Measurements from ENCODE around the gene ABCC10. TPM values are rescaled to one million over a fixed set of nuclear protein-coding genes. Genes with fewer than 3 reads are reported as not detected.

Gene ABCC10
- total RNA-seq, 1 experiment from 2014 or later = 25.9 TPM

- ChIA-PET POLR2A (interaction anchor here (1.4 to 9.6 kb wide), 5 partner anchors 10 to 63 kb away, joined by 3 to 209 read pairs (median 10); partner anchors contain the start of genes ABCC10, DLK2, POLR1C and TJAP1), CTCF (interaction anchor here (0.6 to 9.0 kb wide), 5 partner anchors 15 to 128 kb away, joined by 3 to 93 read pairs (median 3); partner anchors contain the start of gene DLK2)
- Mint-ChIP-seq H3K27ac (ENCODE audit: low read depth, unreplicated experiment) (peak overlapping the region; percentile 58), H3K27me3 (ENCODE audit: insufficient read depth, unreplicated experiment) (no peaks in the 10 kb centered on the region), H3K4me3 (ENCODE audit: unreplicated experiment) (no peak overlapping the region), H3K4me1 (ENCODE audit: insufficient read depth, unreplicated experiment) (peaks cover 46% of the 10 kb centered on the region), H3K9me3 (ENCODE audit: unreplicated experiment) (no peaks in the 10 kb centered on the region), H3K36me3 (ENCODE audit: insufficient read depth, unreplicated experiment) (peaks cover 25% of the 10 kb centered on the region)
- no TSS peak for BruUV-seq (replicated peaks)
- TF ChIP-seq, protein P1, sequence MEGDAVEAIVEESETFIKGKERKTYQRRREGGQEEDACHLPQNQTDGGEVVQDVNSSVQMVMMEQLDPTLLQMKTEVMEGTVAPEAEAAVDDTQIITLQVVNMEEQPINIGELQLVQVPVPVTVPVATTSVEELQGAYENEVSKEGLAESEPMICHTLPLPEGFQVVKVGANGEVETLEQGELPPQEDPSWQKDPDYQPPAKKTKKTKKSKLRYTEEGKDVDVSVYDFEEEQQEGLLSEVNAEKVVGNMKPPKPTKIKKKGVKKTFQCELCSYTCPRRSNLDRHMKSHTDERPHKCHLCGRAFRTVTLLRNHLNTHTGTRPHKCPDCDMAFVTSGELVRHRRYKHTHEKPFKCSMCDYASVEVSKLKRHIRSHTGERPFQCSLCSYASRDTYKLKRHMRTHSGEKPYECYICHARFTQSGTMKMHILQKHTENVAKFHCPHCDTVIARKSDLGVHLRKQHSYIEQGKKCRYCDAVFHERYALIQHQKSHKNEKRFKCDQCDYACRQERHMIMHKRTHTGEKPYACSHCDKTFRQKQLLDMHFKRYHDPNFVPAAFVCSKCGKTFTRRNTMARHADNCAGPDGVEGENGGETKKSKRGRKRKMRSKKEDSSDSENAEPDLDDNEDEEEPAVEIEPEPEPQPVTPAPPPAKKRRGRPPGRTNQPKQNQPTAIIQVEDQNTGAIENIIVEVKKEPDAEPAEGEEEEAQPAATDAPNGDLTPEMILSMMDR (IDR thresholded peaks at IDR 0.05; ENCODE audit: unreplicated experiment) = no peak
- DNase-seq (ENCODE audit: unreplicated experiment) = no peak
- intact Hi-C loops (cut with micrococcal nuclease) = no loop called here
Measured at GRCh38 chr6:43490523-43490939, 63.2 kb downstream of the ABCC10 start.

GRCh38 chr6:43491750-43492661 lies 64.7 kb downstream of the ABCC10 start:
- DNase-seq (ENCODE audit: unreplicated experiment) = peak; percentile 84
- TF ChIP-seq, protein P1 (IDR thresholded peaks at IDR 0.05; ENCODE audit: unreplicated experiment) = no peak
- Mint-ChIP-seq H3K27ac (ENCODE audit: low read depth, unreplicated experiment) (peak overlapping the region; percentile 50), H3K36me3 (ENCODE audit: insufficient read depth, unreplicated experiment) (peaks cover 24% of the 10 kb centered on the region), H3K4me3 (ENCODE audit: unreplicated experiment) (peak overlapping the region; percentile 45), H3K27me3 (ENCODE audit: insufficient read depth, unreplicated experiment) (no peaks in the 10 kb centered on the region), H3K9me3 (ENCODE audit: unreplicated experiment) (no peaks in the 10 kb centered on the region), H3K4me1 (ENCODE audit: insufficient read depth, unreplicated experiment) (peaks cover 58% of the 10 kb centered on the region)
- BruUV-seq (replicated peaks) = no TSS peak
- intact Hi-C loops (cut with micrococcal nuclease) = no loop called here
- ChIA-PET CTCF (interaction anchor here (0.6 to 9.0 kb wide), 4 partner anchors 13 to 233 kb away, joined by 3 to 102 read pairs (median 48); partner anchors contain the start of gene DLK2), POLR2A (interaction anchor here (0.5 to 9.6 kb wide), 15 partner anchors 12 to 325 kb away, joined by 3 to 209 read pairs (median 4); partner anchors contain the start of genes ABCC10, DLK2, GTPBP2 and POLR1C)

GRCh38 chr6:43492673-43493072 lies 65.3 kb downstream of the ABCC10 start:
- Mint-ChIP-seq H3K4me3 (ENCODE audit: unreplicated experiment) (peak overlapping the region; percentile 45), H3K4me1 (ENCODE audit: insufficient read depth, unreplicated experiment) (peaks cover 64% of the 10 kb centered on the region), H3K9me3 (ENCODE audit: unreplicated experiment) (no peaks in the 10 kb centered on the region), H3K27ac (ENCODE audit: low read depth, unreplicated experiment) (peak overlapping the region; percentile 50), H3K27me3 (ENCODE audit: insufficient read depth, unreplicated experiment) (no peaks in the 10 kb centered on the region), H3K36me3 (ENCODE audit: insufficient read depth, unreplicated experiment) (peaks cover 30% of the 10 kb centered on the region)
- intact Hi-C loops (cut with micrococcal nuclease) = no loop called here
- ChIA-PET POLR2A (interaction anchor here (0.6 to 9.6 kb wide), 13 partner anchors 11 to 325 kb away, joined by 3 to 209 read pairs (median 4); partner anchors contain the start of genes ABCC10, DLK2, GTPBP2 and POLR1C), CTCF (interaction anchor here (0.6 to 9.0 kb wide), 5 partner anchors 7 to 232 kb away, joined by 3 to 102 read pairs (median 4); partner anchors contain the start of gene DLK2)
- TF ChIP-seq, protein P1 (IDR thresholded peaks at IDR 0.05; ENCODE audit: unreplicated experiment) = no peak
- BruUV-seq (replicated peaks) = no TSS peak
- DNase-seq (ENCODE audit: unreplicated experiment) = no peak

DNA sequence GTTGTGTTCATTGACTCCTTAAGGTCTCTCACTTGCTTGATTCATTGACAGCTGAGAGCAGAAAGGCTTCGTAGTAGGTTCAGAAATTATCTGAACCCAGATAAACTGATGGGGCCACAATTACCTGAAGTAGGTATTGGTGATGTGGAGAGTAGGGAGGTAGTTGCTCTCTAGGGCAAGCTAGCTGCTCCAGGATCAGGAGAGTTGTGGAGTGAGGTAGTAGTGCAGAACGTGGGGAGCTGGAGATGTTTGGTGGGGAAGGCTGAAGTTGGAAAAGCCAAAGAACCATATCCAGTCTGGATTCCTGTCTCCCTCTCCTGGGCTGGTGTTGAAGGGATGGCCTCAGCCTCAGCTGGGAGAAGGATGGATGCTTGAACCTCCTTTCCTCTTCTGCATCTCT lies 65.9 kb downstream of the ABCC10 start:
- Mint-ChIP-seq H3K4me1 (ENCODE audit: insufficient read depth, unreplicated experiment) (peaks cover 62% of the 10 kb centered on the region), H3K27ac (ENCODE audit: low read depth, unreplicated experiment) (no peak overlapping the region), H3K4me3 (ENCODE audit: unreplicated experiment) (no peak overlapping the region), H3K27me3 (ENCODE audit: insufficient read depth, unreplicated experiment) (no peaks in the 10 kb centered on the region), H3K9me3 (ENCODE audit: unreplicated experiment) (no peaks in the 10 kb centered on the region), H3K36me3 (ENCODE audit: insufficient read depth, unreplicated experiment) (peaks cover 36% of the 10 kb centered on the region)
- no peak for DNase-seq (ENCODE audit: unreplicated experiment)
- TF ChIP-seq, protein P1 (IDR thresholded peaks at IDR 0.05; ENCODE audit: unreplicated experiment) = no peak
- BruUV-seq (replicated peaks) = no TSS peak
- intact Hi-C loops (cut with micrococcal nuclease) = no loop called here
- ChIA-PET CTCF (interaction anchor here (0.9 to 9.0 kb wide), 6 partner anchors 8 to 73 kb away, joined by 3 to 102 read pairs (median 20); partner anchors contain the start of genes DLK2 and TJAP1), POLR2A (interaction anchor here (0.8 to 9.6 kb wide), 10 partner anchors 10 to 124 kb away, joined by 3 to 209 read pairs (median 9); partner anchors contain the start of genes ABCC10, DLK2, POLR1C and TJAP1)

Measured in MCF 10A (cell line).